HG02642 (cell line): ENCODE measurements around the gene P2RY2.

ENCODE experiments used
- ATAC-seq: cut with Tn5 transposase; IDR thresholded peaks from one replicate; pipeline ENCODE4 v1.9.1; 2021; ENCODE audit warnings: mild to moderate bottlenecking; ENCODE audit not compliant: unreplicated experiment, poor library complexity

P2RY2 gene

GRCh38 chr11:73203322-73203721 lies 14.8 kb upstream of the P2RY2 start:
- no peak for ATAC-seq

GRCh38 chr11:73203790-73204189 lies 14.3 kb upstream of the P2RY2 start:
- no peak for ATAC-seq

- ATAC-seq = no peak
Measured at GRCh38 chr11:73204711-73205121, 13.4 kb upstream of the P2RY2 start.

- ATAC-seq = no peak
Measured at GRCh38 chr11:73205661-73206343, 12.3 kb upstream of the P2RY2 start.

- ATAC-seq = no peak
Measured at GRCh38 chr11:73206801-73207200, 11.3 kb upstream of the P2RY2 start.

- ATAC-seq = no peak
Measured at GRCh38 chr11:73209892-73210291, 8.2 kb upstream of the P2RY2 start.

GRCh38 chr11:73210916-73211667 lies 7.0 kb upstream of the P2RY2 start:
- ATAC-seq = no peak

GRCh38 chr11:73213196-73214143 lies 4.6 kb upstream of the P2RY2 start:
- ATAC-seq = no peak

- ATAC-seq = no peak
Measured at GRCh38 chr11:73215191-73216134, 2.6 kb upstream of the P2RY2 start.

- ATAC-seq = no peak
Measured at GRCh38 chr11:73216465-73216864, 1.6 kb upstream of the P2RY2 start.

GRCh38 chr11:73217131-73217809 lies 811 bp upstream of the P2RY2 start:
- no peak for ATAC-seq

- no peak for ATAC-seq
Measured at GRCh38 chr11:73217810-73218105, 323 bp upstream of the P2RY2 start.

- ATAC-seq = no peak
Measured at GRCh38 chr11:73218830-73219215, 742 bp downstream of the P2RY2 start.

GRCh38 chr11:73219396-73220285 lies 1.6 kb downstream of the P2RY2 start:
- no peak for ATAC-seq

GRCh38 chr11:73221451-73221850 lies 3.4 kb downstream of the P2RY2 start:
- no peak for ATAC-seq

GRCh38 chr11:73221996-73222395 lies 3.9 kb downstream of the P2RY2 start:
- ATAC-seq = no peak

- no peak for ATAC-seq
Measured at GRCh38 chr11:73223998-73224730, 6.1 kb downstream of the P2RY2 start.
